Endothelial cell of hepatic sinusoid (primary cell): ENCODE measurements around the gene NYAP1.
"Not testable (repeated sequence)": the region's sequence is repeated elsewhere in the genome, so short reads cannot be mapped to it uniquely, and the experiment has no call there.

Experiments
- in situ Hi-C: cut with HindIII; loops from 2 replicates; pipeline ENCODE4 v1.10.0; 2017; ENCODE audit warnings: low sequenced_read_pairs

Gene NYAP1

DNA sequence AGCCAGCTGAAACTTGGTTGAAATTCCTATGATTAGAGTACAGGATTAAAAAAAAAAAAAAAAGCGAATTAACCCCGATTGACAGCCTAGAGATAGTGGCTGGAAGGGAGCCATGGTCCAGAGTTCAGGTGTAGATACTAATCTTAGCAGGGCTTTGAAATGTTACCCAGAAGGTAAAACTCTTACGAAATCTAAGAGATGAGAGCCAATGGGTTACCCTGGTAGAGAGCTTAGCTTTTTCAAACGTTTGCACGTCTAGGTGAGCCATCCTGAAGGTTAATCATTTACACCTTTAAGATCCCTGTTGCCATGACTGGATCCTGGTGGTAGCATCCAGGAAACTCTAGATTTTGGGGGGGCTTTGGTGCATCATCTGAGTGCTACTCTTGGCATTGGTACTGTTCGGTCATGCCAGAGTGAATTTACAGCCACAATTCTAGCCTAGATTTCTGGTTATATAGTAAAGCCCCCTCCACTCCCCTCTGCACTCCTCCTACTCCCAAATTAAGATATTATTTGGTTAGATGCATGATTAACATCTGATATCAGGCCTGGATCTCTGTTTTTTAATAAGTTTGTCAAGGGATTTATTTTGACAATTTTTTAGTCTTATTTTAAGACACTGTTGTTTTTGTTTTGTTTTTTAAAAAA lies 56.5 kb downstream of the NYAP1 start:
- in situ Hi-C loops: no loop called here

DNA sequence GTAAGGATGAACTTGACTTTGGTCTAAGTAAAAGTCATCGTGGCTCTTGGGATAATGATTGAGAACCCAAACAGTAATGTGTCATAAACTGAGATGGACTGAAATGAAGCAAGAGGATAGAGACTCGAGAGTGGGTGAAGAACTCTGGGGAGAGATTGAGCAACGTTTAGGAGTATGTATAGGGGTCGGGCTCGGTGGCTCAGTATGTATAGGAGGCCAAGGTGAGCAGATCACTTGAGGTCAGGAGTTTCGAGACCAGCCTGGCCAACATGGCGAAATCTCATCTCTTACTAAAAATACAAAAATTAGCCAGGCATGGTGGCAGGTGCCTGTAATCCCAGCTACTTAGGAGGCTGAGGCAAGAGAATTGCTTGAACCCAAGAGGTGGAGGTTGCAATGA lies 57.6 kb downstream of the NYAP1 start:
- in situ Hi-C loops: not testable (repeated sequence)

DNA sequence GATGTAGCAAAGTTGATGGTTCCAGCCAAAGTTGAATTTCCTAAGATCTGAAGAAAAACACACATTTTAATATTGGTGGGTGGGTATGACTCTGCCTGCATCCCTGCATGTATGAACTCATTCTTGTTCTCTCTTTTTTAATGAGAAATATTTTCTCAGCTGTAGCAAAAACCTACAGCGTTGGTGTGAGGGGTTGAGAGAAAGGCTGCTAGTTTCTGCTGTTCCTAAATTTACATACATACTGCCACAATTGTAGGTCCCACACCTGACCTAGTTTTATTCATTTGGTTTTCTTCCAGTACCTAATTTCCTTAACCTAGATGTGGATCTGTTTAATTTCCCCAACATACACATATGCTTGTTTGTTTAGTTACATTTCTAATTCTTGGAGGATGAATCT lies 59.9 kb downstream of the NYAP1 start:
- in situ Hi-C loops: no loop called here

DNA sequence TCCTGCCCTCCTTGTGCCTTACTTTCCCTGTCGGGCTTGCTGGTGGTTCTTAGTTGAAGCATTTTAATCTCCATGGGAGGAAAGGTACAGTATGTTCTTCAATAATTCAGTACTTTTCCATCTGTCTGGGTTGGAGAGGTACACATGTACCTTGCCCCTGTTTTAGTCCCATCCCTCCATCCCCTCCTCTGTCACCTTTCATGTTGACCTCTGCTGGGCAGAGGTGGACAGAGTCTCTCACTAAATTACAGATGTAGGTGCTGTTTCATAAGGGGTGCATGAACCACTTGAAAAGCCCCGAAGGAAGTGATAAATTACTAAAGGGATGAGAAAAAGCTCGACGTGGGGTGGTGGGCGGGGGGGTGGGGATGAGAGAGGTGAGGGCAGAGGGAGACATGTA lies 60.7 kb downstream of the NYAP1 start:
- in situ Hi-C loops: no loop called here
